GM23338 (cell line): Measurements from ENCODE around the gene FGF19. TPM values are rescaled to one million over a fixed set of nuclear protein-coding genes. Genes with fewer than 3 reads are reported as not detected.

Experiments used
- ATAC-seq: fragments of 200-7000 bp; cut with Tn5 transposase; 3 replicates; pipeline ENCODE4 v1.9.1; 2020
- DNase-seq: peaks from one replicate; pipeline ENCODE4 v3.0.0-alpha.2; 2015; ENCODE audit warnings: low spot score
- H2AFZ ChIP-seq: fragments of 200-600 bp; sonication (generic); 2 replicates; pipeline ENCODE4 v1.8.0; 2016; ENCODE audit warnings: antibody characterized with exemption, mild to moderate bottlenecking, moderate library complexity
- H3F3A ChIP-seq: fragments of 200-600 bp; sonication (generic); replicated peaks from 2 replicates; pipeline ENCODE4 v1.8.0; 2017; ENCODE audit warnings: antibody characterized with exemption, mixed run types, low read depth
- H3K27ac ChIP-seq: fragments of 200-600 bp; sonication (generic); 2 replicates; pipeline ENCODE4 v1.6.1; 2016; ENCODE audit warnings: low read depth
- H3K27me3 ChIP-seq: fragments of 200-600 bp; sonication (generic); 2 replicates; pipeline ENCODE4 v1.8.0; 2016; ENCODE audit warnings: mild to moderate bottlenecking, mixed run types, moderate library complexity; ENCODE audit not compliant: insufficient read depth
- H3K36me3 ChIP-seq: fragments of 200-600 bp; sonication (generic); 2 replicates; pipeline ENCODE4 v1.8.0; 2016; ENCODE audit warnings: mild to moderate bottlenecking; ENCODE audit not compliant: insufficient read depth
- H3K4me1 ChIP-seq: fragments of 200-600 bp; sonication (generic); 2 replicates; pipeline ENCODE4 v1.8.0; 2016; ENCODE audit warnings: mild to moderate bottlenecking, moderate library complexity; ENCODE audit not compliant: insufficient read depth
- H3K4me2 ChIP-seq: fragments of 200-600 bp; sonication (generic); 2 replicates; pipeline ENCODE4 v1.7.1; 2017; ENCODE audit warnings: mixed run types
- H3K4me3 ChIP-seq: fragments of 200-600 bp; sonication (generic); 2 replicates; pipeline ENCODE4 v1.6.1; 2016; ENCODE audit warnings: mixed run types
- H3K79me2 ChIP-seq: fragments of 200-600 bp; sonication (generic); replicated peaks from 2 replicates; pipeline ENCODE4 v1.8.0; 2017; ENCODE audit warnings: mild to moderate bottlenecking; ENCODE audit not compliant: insufficient read depth
- H3K9me2 ChIP-seq: fragments of 200-600 bp; sonication (generic); 2 replicates; pipeline ENCODE4 v1.8.0; 2017; ENCODE audit not compliant: insufficient read depth
- H4K20me1 ChIP-seq: fragments of 200-600 bp; sonication (generic); replicated peaks from 2 replicates; pipeline ENCODE4 v1.8.0; 2017; ENCODE audit warnings: mild to moderate bottlenecking; ENCODE audit not compliant: insufficient read depth
- H3K27ac Mint-ChIP-seq: 2 replicates; pipeline ENCODE4 v1.8.0; 2020; ENCODE audit warnings: inconsistent platforms, mild to moderate bottlenecking, moderate library complexity, mixed read lengths
- H3K27me3 Mint-ChIP-seq: 3 replicates; pipeline ENCODE4 v1.8.0; 2022; ENCODE audit warnings: low read depth, mild to moderate bottlenecking, moderate library complexity, mixed read lengths, inconsistent platforms; ENCODE audit not compliant: insufficient read depth, poor library complexity
- H3K36me3 Mint-ChIP-seq: 3 replicates; pipeline ENCODE4 v1.8.0; 2021; ENCODE audit warnings: low read depth, mild to moderate bottlenecking, inconsistent platforms, moderate library complexity, mixed read lengths
- H3K4me1 Mint-ChIP-seq: 3 replicates; pipeline ENCODE4 v1.8.0; 2020; ENCODE audit warnings: mild to moderate bottlenecking, inconsistent platforms, mixed read lengths
- H3K4me3 Mint-ChIP-seq: 3 replicates; pipeline ENCODE4 v1.8.0; 2021; ENCODE audit warnings: moderate library complexity, mild to moderate bottlenecking, inconsistent platforms, mixed read lengths
- H3K9me3 Mint-ChIP-seq: 3 replicates; pipeline ENCODE4 v1.8.0; 2020; ENCODE audit warnings: moderate library complexity, mild to moderate bottlenecking, inconsistent platforms, mixed read lengths
- CREB1 ChIP-seq: fragments of 250-450 bp; sonication (Bioruptor Pico); IDR thresholded peaks from 2 replicates; pipeline ENCODE4 v1.5.0; 2020; ENCODE audit warnings: low read depth, mild to moderate bottlenecking, moderate library complexity
- JUNB ChIP-seq: IDR thresholded peaks from one replicate; pipeline ENCODE4 v1.6.1; 2016; ENCODE audit warnings: antibody characterized with exemption; ENCODE audit not compliant: unreplicated experiment
- NANOG ChIP-seq: IDR thresholded peaks from 2 replicates; pipeline ENCODE4 v1.6.1; 2016; ENCODE audit warnings: antibody characterized with exemption, borderline replicate concordance
- POLR2AphosphoS5 ChIP-seq: IDR thresholded peaks from 2 replicates; pipeline ENCODE4 v1.6.1; 2016; ENCODE audit warnings: antibody characterized with exemption, low read depth
- ZNF331 ChIP-seq: fragments of 250-450 bp; sonication (Bioruptor Pico); IDR thresholded peaks from 2 replicates; pipeline ENCODE4 v1.5.0; 2020; ENCODE audit warnings: low read depth, mild to moderate bottlenecking, moderate library complexity
- polyA plus RNA-seq: library from polyadenylated mRNA; unstranded; fragments of >200 nt; fragmentation: Nextera tagmentation; extraction: Ambion mirVana; gene quantifications from 2 replicates; pipeline ENCODE4 v1.2.1, GENCODE V29; 2016
- total RNA-seq: library from RNA; depleted of rRNA; stranded (reverse); fragments of >200 nt; shearing (Covaris generic); gene quantifications from 2 replicates; pipeline ENCODE4 v1.2.3, GENCODE V29; 2014
- TF ChIP-seq, protein P1 (sequence below), 2 experiments: fragments of 200-600 bp in 1 of 2; sonication (generic) in 1 of 2; conservative IDR thresholded peaks; 2 replicates each; pipeline versions ENCODE4 v1.5.1 to v1.6.1; 2016 to 2017; ENCODE audit warnings: antibody characterized with exemption in 2 of 2, low read depth in 2 of 2, mild to moderate bottlenecking in 2 of 2, moderate library complexity in 1 of 2
- TF ChIP-seq, protein P2 (sequence below): IDR thresholded peaks from 2 replicates; pipeline ENCODE4 v1.6.1; 2016; ENCODE audit warnings: antibody characterized with exemption
- TF ChIP-seq, protein P3 (sequence below): fragments of 250-450 bp; sonication (Bioruptor Pico); IDR thresholded peaks from 2 replicates; pipeline ENCODE4 v1.5.0; 2020; ENCODE audit warnings: mild to moderate bottlenecking, moderate library complexity

The FGF19 gene
- total and polyA plus RNA-seq, 2 experiments from 2014 or later: 21.7 to 36.1 TPM

DNA sequence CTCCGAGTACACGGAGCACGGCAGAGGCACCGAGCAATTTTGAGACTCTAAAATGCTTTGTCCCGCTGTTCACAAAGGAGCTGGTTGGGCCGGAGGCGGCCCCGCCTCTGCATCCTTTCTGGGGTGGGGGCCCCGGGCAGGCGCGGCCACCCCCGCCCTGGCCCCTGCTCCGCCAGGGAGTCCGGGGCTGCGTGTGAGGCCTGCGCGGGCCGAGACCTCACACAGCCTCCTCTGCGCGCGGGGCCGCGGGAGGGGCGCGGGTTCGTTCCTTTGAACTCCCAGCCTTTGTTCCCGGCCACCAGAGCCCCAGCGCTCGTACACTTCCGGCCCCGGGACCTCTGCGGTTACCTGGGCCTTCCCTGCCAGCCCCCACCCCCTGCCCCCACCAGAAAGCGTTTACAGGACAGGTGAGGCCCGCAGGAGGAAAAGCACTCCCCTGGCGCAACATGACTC lies 1.6 kb downstream of the FGF19 start:
- peak overlapping the region; percentile 85 for H3K4me3 ChIP-seq
- H3K36me3 Mint-ChIP-seq: peaks cover 30% of the 10 kb centered on the region
- H3K4me1 ChIP-seq: peaks cover 43% of the 10 kb centered on the region
- H3K4me3 Mint-ChIP-seq: peak overlapping the region; percentile 84
- H3K4me2 ChIP-seq: peak overlapping the region; percentile 86
- H3F3A ChIP-seq: peaks cover 28% of the 10 kb centered on the region
- peaks cover 21% of the 10 kb centered on the region for H3K79me2 ChIP-seq
- peak overlapping the region; percentile 89; the same call in 1 of the 2 replicates for H3K27ac Mint-ChIP-seq
- H3K9me2 ChIP-seq: no peaks in the 10 kb centered on the region
- no peak overlapping the region for H2AFZ ChIP-seq
- peaks cover 21% of the 10 kb centered on the region for H3K27me3 ChIP-seq
- TF ChIP-seq, protein P1, sequence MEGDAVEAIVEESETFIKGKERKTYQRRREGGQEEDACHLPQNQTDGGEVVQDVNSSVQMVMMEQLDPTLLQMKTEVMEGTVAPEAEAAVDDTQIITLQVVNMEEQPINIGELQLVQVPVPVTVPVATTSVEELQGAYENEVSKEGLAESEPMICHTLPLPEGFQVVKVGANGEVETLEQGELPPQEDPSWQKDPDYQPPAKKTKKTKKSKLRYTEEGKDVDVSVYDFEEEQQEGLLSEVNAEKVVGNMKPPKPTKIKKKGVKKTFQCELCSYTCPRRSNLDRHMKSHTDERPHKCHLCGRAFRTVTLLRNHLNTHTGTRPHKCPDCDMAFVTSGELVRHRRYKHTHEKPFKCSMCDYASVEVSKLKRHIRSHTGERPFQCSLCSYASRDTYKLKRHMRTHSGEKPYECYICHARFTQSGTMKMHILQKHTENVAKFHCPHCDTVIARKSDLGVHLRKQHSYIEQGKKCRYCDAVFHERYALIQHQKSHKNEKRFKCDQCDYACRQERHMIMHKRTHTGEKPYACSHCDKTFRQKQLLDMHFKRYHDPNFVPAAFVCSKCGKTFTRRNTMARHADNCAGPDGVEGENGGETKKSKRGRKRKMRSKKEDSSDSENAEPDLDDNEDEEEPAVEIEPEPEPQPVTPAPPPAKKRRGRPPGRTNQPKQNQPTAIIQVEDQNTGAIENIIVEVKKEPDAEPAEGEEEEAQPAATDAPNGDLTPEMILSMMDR (conservative IDR thresholded peaks at IDR 0.05; ENCODE audit: low read depth in 2 of 2): no peak
- TF ChIP-seq CREB1 (CRISPR knock-in tag): no peak
- peak; percentile 46; the same call in 1 of the 2 replicates for TF ChIP-seq POLR2AphosphoS5
- H3K4me1 Mint-ChIP-seq: peaks cover 53% of the 10 kb centered on the region
- peaks cover 7% of the 10 kb centered on the region for H4K20me1 ChIP-seq
- H3K27me3 Mint-ChIP-seq: peaks cover 32% of the 10 kb centered on the region
- H3K36me3 ChIP-seq: peaks cover 20% of the 10 kb centered on the region
- ATAC-seq (peak; percentile 14), DNase-seq (peak; percentile 93)
- no peaks in the 10 kb centered on the region for H3K9me3 Mint-ChIP-seq
- peak overlapping the region; percentile 91 for H3K27ac ChIP-seq

DNA sequence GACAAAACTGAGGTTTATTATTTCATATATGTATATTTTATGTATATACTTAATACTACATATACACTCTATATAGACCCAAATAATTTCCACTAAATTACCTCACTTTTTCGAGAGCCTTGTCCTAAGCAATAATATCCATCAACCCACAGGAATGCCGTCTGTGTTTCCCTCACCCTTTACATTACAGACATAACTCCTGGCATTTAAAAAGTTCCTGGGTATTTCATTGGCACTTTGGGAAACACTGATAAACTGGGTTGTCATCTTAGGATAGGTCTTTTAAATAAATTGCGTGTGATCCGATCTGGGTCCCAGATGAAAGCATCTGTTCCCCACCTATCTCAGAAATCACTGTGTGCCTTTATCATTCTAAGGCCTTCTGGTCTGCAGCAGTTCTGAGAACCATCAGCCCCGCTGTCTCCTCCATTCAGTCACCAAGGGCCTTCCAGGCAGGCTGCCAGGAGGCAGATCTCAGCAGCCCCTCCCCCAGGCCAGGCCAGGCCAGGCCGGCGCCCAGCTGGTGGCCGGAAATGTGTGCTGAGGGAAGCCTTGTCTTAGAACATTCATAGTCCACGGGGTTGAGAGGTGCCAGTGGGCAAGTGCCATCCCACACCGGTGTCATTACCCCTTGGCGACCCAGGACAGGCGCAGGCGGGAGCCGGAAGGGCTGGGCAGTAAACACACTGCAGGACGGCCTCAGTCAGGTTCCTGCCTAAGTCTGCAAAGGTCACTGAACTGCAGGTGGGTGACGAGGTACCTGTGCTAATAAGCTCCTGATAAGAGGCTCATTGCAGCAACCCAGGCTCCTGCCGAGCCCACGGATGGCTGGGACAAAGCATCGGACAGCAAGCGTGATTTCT lies 3.3 kb downstream of the FGF19 start:
- H3K36me3 ChIP-seq: peaks cover 20% of the 10 kb centered on the region
- ATAC-seq (peak; percentile 45), DNase-seq (peak; percentile 86)
- H3K27ac ChIP-seq: peak overlapping the region; percentile 91
- H3K79me2 ChIP-seq: peaks cover 21% of the 10 kb centered on the region
- Mint-ChIP-seq H3K27ac (peak overlapping the region; percentile 97), H3K9me3 (no peaks in the 10 kb centered on the region), H3K4me3 (peak overlapping the region; percentile 71), H3K4me1 (peaks cover 43% of the 10 kb centered on the region), H3K36me3 (peaks cover 32% of the 10 kb centered on the region), H3K27me3 (peaks cover 21% of the 10 kb centered on the region)
- H2AFZ ChIP-seq: no peak overlapping the region
- peak overlapping the region; percentile 86 for H3K4me2 ChIP-seq
- H3K4me3 ChIP-seq: peak overlapping the region; percentile 85
- peaks cover 7% of the 10 kb centered on the region for H4K20me1 ChIP-seq
- peaks cover 33% of the 10 kb centered on the region for H3F3A ChIP-seq
- H3K4me1 ChIP-seq: peaks cover 29% of the 10 kb centered on the region
- peaks cover 7% of the 10 kb centered on the region for H3K27me3 ChIP-seq
- no peaks in the 10 kb centered on the region for H3K9me2 ChIP-seq
- TF ChIP-seq, protein P2, sequence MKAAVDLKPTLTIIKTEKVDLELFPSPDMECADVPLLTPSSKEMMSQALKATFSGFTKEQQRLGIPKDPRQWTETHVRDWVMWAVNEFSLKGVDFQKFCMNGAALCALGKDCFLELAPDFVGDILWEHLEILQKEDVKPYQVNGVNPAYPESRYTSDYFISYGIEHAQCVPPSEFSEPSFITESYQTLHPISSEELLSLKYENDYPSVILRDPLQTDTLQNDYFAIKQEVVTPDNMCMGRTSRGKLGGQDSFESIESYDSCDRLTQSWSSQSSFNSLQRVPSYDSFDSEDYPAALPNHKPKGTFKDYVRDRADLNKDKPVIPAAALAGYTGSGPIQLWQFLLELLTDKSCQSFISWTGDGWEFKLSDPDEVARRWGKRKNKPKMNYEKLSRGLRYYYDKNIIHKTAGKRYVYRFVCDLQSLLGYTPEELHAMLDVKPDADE: peak; percentile 46; the same call in 1 of the 2 replicates
- peak; percentile 37 for TF ChIP-seq POLR2AphosphoS5
- no peak for TF ChIP-seq ZNF331 (CRISPR knock-in tag)
- TF ChIP-seq, protein P3, sequence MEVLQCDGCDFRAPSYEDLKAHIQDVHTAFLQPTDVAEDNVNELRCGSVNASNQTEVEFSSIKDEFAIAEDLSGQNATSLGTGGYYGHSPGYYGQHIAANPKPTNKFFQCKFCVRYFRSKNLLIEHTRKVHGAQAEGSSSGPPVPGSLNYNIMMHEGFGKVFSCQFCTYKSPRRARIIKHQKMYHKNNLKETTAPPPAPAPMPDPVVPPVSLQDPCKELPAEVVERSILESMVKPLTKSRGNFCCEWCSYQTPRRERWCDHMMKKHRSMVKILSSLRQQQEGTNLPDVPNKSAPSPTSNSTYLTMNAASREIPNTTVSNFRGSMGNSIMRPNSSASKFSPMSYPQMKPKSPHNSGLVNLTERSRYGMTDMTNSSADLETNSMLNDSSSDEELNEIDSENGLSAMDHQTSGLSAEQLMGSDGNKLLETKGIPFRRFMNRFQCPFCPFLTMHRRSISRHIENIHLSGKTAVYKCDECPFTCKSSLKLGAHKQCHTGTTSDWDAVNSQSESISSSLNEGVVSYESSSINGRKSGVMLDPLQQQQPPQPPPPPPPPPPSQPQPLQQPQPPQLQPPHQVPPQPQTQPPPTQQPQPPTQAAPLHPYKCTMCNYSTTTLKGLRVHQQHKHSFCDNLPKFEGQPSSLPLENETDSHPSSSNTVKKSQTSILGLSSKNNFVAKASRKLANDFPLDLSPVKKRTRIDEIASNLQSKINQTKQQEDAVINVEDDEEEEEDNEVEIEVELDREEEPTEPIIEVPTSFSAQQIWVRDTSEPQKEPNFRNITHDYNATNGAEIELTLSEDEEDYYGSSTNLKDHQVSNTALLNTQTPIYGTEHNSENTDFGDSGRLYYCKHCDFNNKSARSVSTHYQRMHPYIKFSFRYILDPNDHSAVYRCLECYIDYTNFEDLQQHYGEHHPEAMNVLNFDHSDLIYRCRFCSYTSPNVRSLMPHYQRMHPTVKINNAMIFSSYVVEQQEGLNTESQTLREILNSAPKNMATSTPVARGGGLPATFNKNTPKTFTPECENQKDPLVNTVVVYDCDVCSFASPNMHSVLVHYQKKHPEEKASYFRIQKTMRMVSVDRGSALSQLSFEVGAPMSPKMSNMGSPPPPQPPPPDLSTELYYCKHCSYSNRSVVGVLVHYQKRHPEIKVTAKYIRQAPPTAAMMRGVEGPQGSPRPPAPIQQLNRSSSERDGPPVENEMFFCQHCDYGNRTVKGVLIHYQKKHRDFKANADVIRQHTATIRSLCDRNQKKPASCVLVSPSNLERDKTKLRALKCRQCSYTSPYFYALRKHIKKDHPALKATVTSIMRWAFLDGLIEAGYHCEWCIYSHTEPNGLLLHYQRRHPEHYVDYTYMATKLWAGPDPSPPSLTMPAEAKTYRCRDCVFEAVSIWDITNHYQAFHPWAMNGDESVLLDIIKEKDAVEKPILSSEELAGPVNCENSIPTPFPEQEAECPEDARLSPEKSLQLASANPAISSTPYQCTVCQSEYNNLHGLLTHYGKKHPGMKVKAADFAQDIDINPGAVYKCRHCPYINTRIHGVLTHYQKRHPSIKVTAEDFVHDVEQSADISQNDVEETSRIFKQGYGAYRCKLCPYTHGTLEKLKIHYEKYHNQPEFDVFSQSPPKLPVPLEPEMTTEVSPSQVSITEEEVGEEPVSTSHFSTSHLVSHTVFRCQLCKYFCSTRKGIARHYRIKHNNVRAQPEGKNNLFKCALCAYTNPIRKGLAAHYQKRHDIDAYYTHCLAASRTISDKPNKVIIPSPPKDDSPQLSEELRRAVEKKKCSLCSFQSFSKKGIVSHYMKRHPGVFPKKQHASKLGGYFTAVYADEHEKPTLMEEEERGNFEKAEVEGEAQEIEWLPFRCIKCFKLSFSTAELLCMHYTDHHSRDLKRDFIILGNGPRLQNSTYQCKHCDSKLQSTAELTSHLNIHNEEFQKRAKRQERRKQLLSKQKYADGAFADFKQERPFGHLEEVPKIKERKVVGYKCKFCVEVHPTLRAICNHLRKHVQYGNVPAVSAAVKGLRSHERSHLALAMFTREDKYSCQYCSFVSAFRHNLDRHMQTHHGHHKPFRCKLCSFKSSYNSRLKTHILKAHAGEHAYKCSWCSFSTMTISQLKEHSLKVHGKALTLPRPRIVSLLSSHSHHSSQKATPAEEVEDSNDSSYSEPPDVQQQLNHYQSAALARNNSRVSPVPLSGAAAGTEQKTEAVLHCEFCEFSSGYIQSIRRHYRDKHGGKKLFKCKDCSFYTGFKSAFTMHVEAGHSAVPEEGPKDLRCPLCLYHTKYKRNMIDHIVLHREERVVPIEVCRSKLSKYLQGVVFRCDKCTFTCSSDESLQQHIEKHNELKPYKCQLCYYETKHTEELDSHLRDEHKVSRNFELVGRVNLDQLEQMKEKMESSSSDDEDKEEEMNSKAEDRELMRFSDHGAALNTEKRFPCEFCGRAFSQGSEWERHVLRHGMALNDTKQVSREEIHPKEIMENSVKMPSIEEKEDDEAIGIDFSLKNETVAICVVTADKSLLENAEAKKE (CRISPR knock-in tag): peak; percentile 97
- no peak; the same call in 1 of the 2 replicates for TF ChIP-seq NANOG
- TF ChIP-seq, protein P1 (conservative IDR thresholded peaks at IDR 0.05; ENCODE audit: low read depth in 2 of 2): no peak
- TF ChIP-seq JUNB: no peak
